IMR-90 (cell line): ENCODE results near the gene CEACAM8. TPM values are rescaled to one million over a fixed set of nuclear protein-coding genes. Genes with fewer than 3 reads are reported as not detected.
"Not testable (repeated sequence)": the region's sequence is repeated elsewhere in the genome, so short reads cannot be mapped to it uniquely, and the experiment has no call there.

ENCODE experiments used
- ATAC-seq: fragments of 200-7000 bp; cut with Tn5 transposase; 2 replicates; pipeline ENCODE4 v1.9.1; 2020; ENCODE audit warnings: low read depth, mild to moderate bottlenecking, moderate library complexity
- BruUV-seq: library from RNA; stranded (reverse); fragments of 400-500 nt; replicated peaks from 2 replicates; lab custom pipeline; 2021; lab: Mats Ljungman, UMichigan
- CTCF ChIA-PET: fragments of 300-600 bp; formaldehyde crosslinking; extraction: SDS; loops from one replicate; lab custom pipeline; 2021; ENCODE audit warnings: antibody characterized with exemption; lab: Yijun Ruan, JAX
- POLR2A ChIA-PET: fragments of 300-600 bp; sonication (Branson Sonifier 250); formaldehyde crosslinking; loops from one replicate; lab custom pipeline; 2022; ENCODE audit warnings: antibody characterized with exemption; ENCODE audit not compliant: unreplicated experiment; lab: Charles Lee
- DNase-seq: peaks from one replicate; pipeline ENCODE4 v3.0.0; 2013
- H2AFZ ChIP-seq: replicated peaks from 2 replicates; pipeline ENCODE3; 2013; ENCODE audit warnings: low read length, mild to moderate bottlenecking; ENCODE audit not compliant: poor library complexity
- H2AK5ac ChIP-seq: 2 replicates; pipeline ENCODE4 v1.6.1; 2013; ENCODE audit warnings: low read depth, low read length, inconsistent platforms
- H2AK9ac ChIP-seq: replicated peaks from 2 replicates; pipeline ENCODE3; 2013; ENCODE audit warnings: mild to moderate bottlenecking, low read depth, low read length, moderate library complexity; ENCODE audit not compliant: poor library complexity
- H2BK120ac ChIP-seq: 2 replicates; pipeline ENCODE4 v1.6.1; 2013; ENCODE audit warnings: low read depth, low read length, inconsistent platforms
- H2BK15ac ChIP-seq: 3 replicates; pipeline ENCODE4 v1.6.1; 2013; ENCODE audit warnings: low read depth, low read length, inconsistent platforms
- H2BK20ac ChIP-seq: 2 replicates; pipeline ENCODE4 v1.6.1; 2013; ENCODE audit warnings: low read depth, mild to moderate bottlenecking, inconsistent platforms, low read length, moderate library complexity
- H2BK5ac ChIP-seq: 2 replicates; pipeline ENCODE4 v1.6.1; 2013; ENCODE audit warnings: mild to moderate bottlenecking, low read depth, low read length, inconsistent platforms; ENCODE audit not compliant: poor library complexity, severe bottlenecking
- H3K14ac ChIP-seq: replicated peaks from 2 replicates; pipeline ENCODE4 v1.6.1; 2013; ENCODE audit warnings: low read depth, low read length, inconsistent platforms
- H3K18ac ChIP-seq: 2 replicates; pipeline ENCODE4 v1.6.1; 2013; ENCODE audit warnings: low read depth, low read length, control low read depth
- H3K23ac ChIP-seq: 2 replicates; pipeline ENCODE4 v1.6.1; 2013; ENCODE audit warnings: low read depth, low read length, inconsistent platforms
- H3K27ac ChIP-seq: 2 replicates; pipeline ENCODE4 v1.5.1; 2013; ENCODE audit warnings: mild to moderate bottlenecking, control low read depth, low read length; ENCODE audit not compliant: insufficient read depth
- H3K27me3 ChIP-seq: 2 replicates; pipeline ENCODE4 v1.6.1; 2013; ENCODE audit warnings: low read length; ENCODE audit not compliant: control insufficient read depth, insufficient read depth
- H3K36me3 ChIP-seq: 2 replicates; pipeline ENCODE4 v1.6.1; 2013; ENCODE audit warnings: low read length, mixed read lengths; ENCODE audit not compliant: control insufficient read depth, insufficient read depth
- H3K4ac ChIP-seq: 2 replicates; pipeline ENCODE4 v1.6.1; 2013; ENCODE audit warnings: low read depth, low read length, inconsistent platforms
- H3K4me1 ChIP-seq: 2 replicates; pipeline ENCODE4 v1.6.1; 2013; ENCODE audit warnings: low read length, mixed read lengths; ENCODE audit not compliant: control insufficient read depth, insufficient read depth
- H3K4me2 ChIP-seq: 2 replicates; pipeline ENCODE4 v1.6.1; 2013; ENCODE audit warnings: low read depth, mild to moderate bottlenecking, control low read depth, low read length, moderate library complexity
- H3K4me3 ChIP-seq: 2 replicates; pipeline ENCODE4 v1.5.1; 2013; ENCODE audit warnings: low read depth, mild to moderate bottlenecking, control low read depth, low read length, moderate library complexity; ENCODE audit not compliant: insufficient read depth
- H3K56ac ChIP-seq: 2 replicates; pipeline ENCODE4 v1.6.1; 2013; ENCODE audit warnings: low read length, inconsistent platforms; ENCODE audit not compliant: insufficient read depth; ENCODE audit errors: extremely low read depth
- H3K79me1 ChIP-seq, 2 experiments: 2 replicates each; pipeline ENCODE4 v1.6.1; 2013; ENCODE audit warnings: low read length in 2 of 2, inconsistent platforms in 1 of 2, low read depth in 1 of 2
- H3K9ac ChIP-seq: 2 replicates; pipeline ENCODE4 v1.6.1; 2013; ENCODE audit warnings: low read depth, low read length, control low read depth
- H3K9me1 ChIP-seq: 2 replicates; pipeline ENCODE4 v1.6.1; 2013; ENCODE audit warnings: low read length, inconsistent platforms; ENCODE audit not compliant: insufficient read depth
- H3K9me3 ChIP-seq: 2 replicates; pipeline ENCODE4 v1.6.1; 2013; ENCODE audit warnings: low read length; ENCODE audit not compliant: control insufficient read depth, insufficient read depth
- H4K20me1 ChIP-seq: 2 replicates; pipeline ENCODE4 v1.6.1; 2013; ENCODE audit warnings: low read length, inconsistent platforms; ENCODE audit not compliant: insufficient read depth
- H4K5ac ChIP-seq: 2 replicates; pipeline ENCODE4 v1.6.1; 2013; ENCODE audit warnings: mild to moderate bottlenecking, low read depth, low read length, control low read depth
- H4K8ac ChIP-seq, 2 experiments: 2 replicates each; pipeline ENCODE4 v1.6.1; 2013; ENCODE audit warnings: low read depth in 2 of 2, low read length in 2 of 2, control low read depth in 1 of 2, inconsistent platforms in 1 of 2
- H4K91ac ChIP-seq: 2 replicates; pipeline ENCODE4 v1.6.1; 2013; ENCODE audit warnings: low read depth, low read length, inconsistent platforms; ENCODE audit not compliant: insufficient read depth
- MAFK ChIP-seq: IDR thresholded peaks from 2 replicates; pipeline ENCODE4 v1.6.1; 2012; ENCODE audit warnings: low read depth, low read length, improper control_type of control experiment
- MAZ ChIP-seq: IDR thresholded peaks from 2 replicates; pipeline ENCODE4 v1.6.1; 2012; ENCODE audit warnings: low read depth, mild to moderate bottlenecking, low read length, improper control_type of control experiment, moderate library complexity, borderline replicate concordance
- NFE2L2 ChIP-seq: fragments of 150-350 bp; IDR thresholded peaks from 2 replicates; pipeline ENCODE4 v1.6.1; 2016; ENCODE audit warnings: low read depth, mild to moderate bottlenecking, low read length
- RAD21 ChIP-seq: IDR thresholded peaks from 2 replicates; pipeline ENCODE4 v1.6.1; 2012; ENCODE audit warnings: low read length, improper control_type of control experiment
- WGBS, 2 experiments: methylation state at CpG; one replicate each; pipeline versions ENCODE4 v1.1.5 to v1.1.7; 2013; ENCODE audit warnings: missing lambda C conversion rate in 2 of 2; ENCODE audit not compliant: insufficient read length in 1 of 2; ENCODE audit errors: extremely low coverage in 2 of 2; 5-methylcytosine and 5-hydroxymethylcytosine counted together
- dilution Hi-C: fragments of 300-500 bp; cut with HindIII; formaldehyde crosslinking; loops from one replicate; pipeline ENCODE4 v1.14.3; 2018; ENCODE audit warnings: low sequenced_read_pairs; ENCODE audit not compliant: unreplicated experiment
- in situ Hi-C: fragments of 300-500 bp; cut with MboI; formaldehyde crosslinking; loops from 3 replicates; pipeline ENCODE4 v1.14.3; 2019; ENCODE audit warnings: low sequenced_read_pairs, inconsistent platforms, mixed read lengths
- intact Hi-C: fragments of 100-400 bp; cut with micrococcal nuclease; formaldehyde crosslinking; loops from 2 replicates; pipeline ENCODE4 v1.10.0; 2022
- polyA plus RNA-seq, 3 experiments: library from polyadenylated mRNA; depleted of rRNA; stranded (reverse); fragments of >200 nt; gene quantifications; 2 replicates each; pipeline ENCODE4 v1.2.3, GENCODE V29; 2012; ENCODE audit warnings: low replicate concordance in 1 of 3
- total RNA-seq: library from RNA; depleted of rRNA; stranded (reverse); fragments of >200 nt; gene quantifications from 2 replicates; pipeline ENCODE4 v1.2.3, GENCODE V29; 2012

The CEACAM8 gene
- total and polyA plus RNA-seq, 2 of the 4 experiments (the other 2 are of a cell fraction), result not detected

- Histone ChIP-seq H2BK5ac (no peak overlapping the region), H2AFZ (no peak overlapping the region), H3K18ac (no peak overlapping the region), H3K4me1 (no peaks in the 10 kb centered on the region), H3K9me3 (no peaks in the 10 kb centered on the region), H3K56ac (no peak overlapping the region), H3K23ac (no peak overlapping the region), H3K9ac (no peak overlapping the region), H2BK15ac (no peak overlapping the region), H3K4me2 (no peak overlapping the region), H4K20me1 (no peaks in the 10 kb centered on the region), H4K8ac (no peak overlapping the region), H3K36me3 (no peaks in the 10 kb centered on the region), H3K4ac (no peak overlapping the region), H2AK5ac (no peak overlapping the region), H2AK9ac (no peak overlapping the region), H3K27me3 (peaks cover 3% of the 10 kb centered on the region; the same call in 1 of the 2 replicates), H3K79me1 (no peaks in the 10 kb centered on the region), H3K27ac (no peak overlapping the region), H3K14ac (no peak overlapping the region), H2BK120ac (no peak overlapping the region), H4K91ac (no peak overlapping the region), H4K5ac (no peak overlapping the region), H2BK20ac (no peak overlapping the region), H3K4me3 (no peak overlapping the region), H3K9me1 (no peaks in the 10 kb centered on the region)
- in situ Hi-C loops (no loop called here), dilution Hi-C loops (no loop called here), intact Hi-C loops (no loop called here)
- POLR2A ChIA-PET, result no interaction called here
- no CpG with 5 or more reads among the region's 5 CpGs for WGBS, 2 experiments
- CTCF ChIA-PET, result interaction anchor here (1.0 kb wide), 1 partner anchor 21 kb away, joined by 3 read pairs; no protein-coding TSS in a partner anchor
- TF ChIP-seq MAZ (no peak), RAD21 (no peak), MAFK (no peak), NFE2L2 (no peak)
- DNase-seq, result no peak
- BruUV-seq, result no TSS peak
- no peak for ATAC-seq
Measured at GRCh38 chr19:42613666-42614065, 18.9 kb upstream of the CEACAM8 start.

- H3K4me3 ChIP-seq, BruUV-seq, H3K36me3 ChIP-seq, dilution Hi-C loops, H3K79me1 ChIP-seq, H3K4me2 ChIP-seq, POLR2A ChIA-PET, H3K56ac ChIP-seq, H4K8ac ChIP-seq, H3K27ac ChIP-seq, H3K9me1 ChIP-seq, H3K4me1 ChIP-seq, H3K9me3 ChIP-seq, H3K23ac ChIP-seq, H2BK20ac ChIP-seq, DNase-seq, H3K4ac ChIP-seq, H3K9ac ChIP-seq, H3K18ac ChIP-seq, intact Hi-C loops, H2AK9ac ChIP-seq, H2BK5ac ChIP-seq, H3K14ac ChIP-seq, H2AFZ ChIP-seq, H2AK5ac ChIP-seq, H4K5ac ChIP-seq, H4K20me1 ChIP-seq, H2BK120ac ChIP-seq, in situ Hi-C loops, H4K91ac ChIP-seq, H2BK15ac ChIP-seq, H3K27me3 ChIP-seq, ATAC-seq: not testable (repeated sequence)
- 89% methylated on average over 7 of the region's 33 CpGs; no CpG with 5 or more reads in 1 of the 2 experiments for WGBS, 2 experiments
- CTCF ChIA-PET, result interaction anchor here (0.6 kb wide), 1 partner anchor 10 kb away, joined by 3 read pairs; no protein-coding TSS in a partner anchor
Measured at GRCh38 chr19:42610401-42610915, 15.7 kb upstream of the CEACAM8 start.
